Endothelial cell of umbilical vein (primary cell): ENCODE data around the gene MARK3. TPM values are rescaled to one million over a fixed set of nuclear protein-coding genes. Genes with fewer than 3 reads are reported as not detected.

Experiments
- BruUV-seq: library from RNA; stranded (reverse); fragments of 400-500 nt; replicated peaks from 2 replicates; lab custom pipeline; 2021; lab: Mats Ljungman, UMichigan
- CTCF ChIA-PET: fragments of 300-600, 350-600 bp; sonication (Branson Sonifier 250); formaldehyde crosslinking; loops from one replicate; lab custom pipeline; 2021; ENCODE audit warnings: antibody characterized with exemption, inconsistent platforms; lab: Charles Lee
- POLR2A ChIA-PET: fragments of 300-600, 350-600 bp; sonication (Branson Sonifier 250); formaldehyde crosslinking; loops from one replicate; lab custom pipeline; 2021; ENCODE audit warnings: antibody characterized with exemption, inconsistent platforms; lab: Charles Lee
- DNase-seq: peaks from one replicate; pipeline ENCODE4 v3.0.0-alpha.2; 2011; ENCODE audit warnings: low read depth, low spot score
- FAIRE-seq: peaks from 2 replicates; lab custom pipeline; 2011; peaks lifted over from hg19 to GRCh38; lab: Jason Lieb, UNC
- H2AFZ ChIP-seq: 2 replicates; pipeline ENCODE4 v1.6.0; 2012; ENCODE audit warnings: low read depth, low read length, control low read depth, inconsistent platforms
- H3K27ac ChIP-seq: 2 replicates; pipeline ENCODE4 v1.5.1; 2011; ENCODE audit warnings: low read depth, mild to moderate bottlenecking, control low read depth, low read length, moderate library complexity; ENCODE audit not compliant: insufficient read depth
- H3K27me3 ChIP-seq, 2 experiments: 2 replicates each; pipeline versions ENCODE4 v1.6.0 to v1.6.1; 2011; ENCODE audit warnings: low read length in 2 of 2, mixed read lengths in 1 of 2; ENCODE audit not compliant: control insufficient read depth in 2 of 2, insufficient read depth in 2 of 2
- H3K36me3 ChIP-seq, 2 experiments: 2 replicates in 1 of 2; 3 replicates in 1 of 2; pipeline ENCODE4 v1.5.1; 2011; ENCODE audit warnings: low read length in 2 of 2, mild to moderate bottlenecking in 1 of 2, moderate library complexity in 1 of 2; ENCODE audit not compliant: control insufficient read depth in 2 of 2, insufficient read depth in 2 of 2; ENCODE audit errors: extremely low read depth in 1 of 2
- H3K4me1 ChIP-seq: 3 replicates; pipeline ENCODE4 v1.5.1; 2011; ENCODE audit warnings: mild to moderate bottlenecking, low read length; ENCODE audit not compliant: control insufficient read depth, insufficient read depth; ENCODE audit errors: extremely low read depth
- H3K4me2 ChIP-seq: 2 replicates; pipeline ENCODE4 v1.6.1; 2011; ENCODE audit warnings: low read length, control low read depth, mixed read lengths; ENCODE audit not compliant: insufficient read depth
- H3K4me3 ChIP-seq, 3 experiments: fragments of 200-600 bp in 1 of 3; sonication (generic), shearing (Covaris generic) in 1 of 3; replicated peaks in 1 of 3; 2 replicates each; pipeline ENCODE4 v1.5.1; 2011 to 2016; ENCODE audit warnings: control low read depth in 3 of 3, low read length in 3 of 3, mild to moderate bottlenecking in 2 of 3, inconsistent platforms in 1 of 3, low read depth in 1 of 3, moderate library complexity in 1 of 3; ENCODE audit not compliant: insufficient read depth in 1 of 3
- H3K79me2 ChIP-seq: 2 replicates; pipeline ENCODE4 v1.6.0; 2012; ENCODE audit warnings: low read length, inconsistent platforms; ENCODE audit not compliant: control insufficient read depth, insufficient read depth
- H3K9ac ChIP-seq: replicated peaks from 2 replicates; pipeline ENCODE3; 2011; ENCODE audit warnings: low read length, control low read depth; ENCODE audit not compliant: insufficient read depth; ENCODE audit errors: extremely low read depth
- H3K9me1 ChIP-seq: replicated peaks from 3 replicates; pipeline ENCODE4 v1.6.0; 2011; ENCODE audit warnings: mild to moderate bottlenecking, low read length; ENCODE audit not compliant: control insufficient read depth, insufficient read depth; ENCODE audit errors: extremely low read depth
- H3K9me3 ChIP-seq: replicated peaks from 2 replicates; pipeline ENCODE4 v1.5.1; 2012; ENCODE audit warnings: low read length, inconsistent platforms; ENCODE audit not compliant: control insufficient read depth, insufficient read depth
- H4K20me1 ChIP-seq: replicated peaks from 2 replicates; pipeline ENCODE3; 2011; ENCODE audit warnings: mild to moderate bottlenecking, low read length; ENCODE audit not compliant: control insufficient read depth, insufficient read depth; ENCODE audit errors: extremely low read depth
- CTCF ChIP-seq, 2 donors: IDR thresholded peaks; 1 replicate in 1 of 2; 2 replicates in 1 of 2; pipeline ENCODE4 v1.5.1; 2011; ENCODE audit warnings: low read length in 2 of 2, mild to moderate bottlenecking in 2 of 2, moderate library complexity in 2 of 2, control low read depth in 1 of 2, inconsistent platforms in 1 of 2, low read depth in 1 of 2; ENCODE audit not compliant: insufficient read depth in 1 of 2; ENCODE audit errors: extremely low read depth in 1 of 2
- EZH2 ChIP-seq: IDR thresholded peaks from 2 replicates; pipeline ENCODE4 v1.6.1; 2012; ENCODE audit warnings: borderline replicate concordance, low read depth, mild to moderate bottlenecking, moderate library complexity, low read length, inconsistent platforms; ENCODE audit not compliant: severe bottlenecking
- FOS ChIP-seq: IDR thresholded peaks from 2 replicates; pipeline ENCODE4 v1.6.1; 2011; ENCODE audit warnings: mild to moderate bottlenecking, low read length, moderate library complexity, borderline replicate concordance; ENCODE audit not compliant: insufficient read depth
- GATA2 ChIP-seq: IDR thresholded peaks from 2 replicates; pipeline ENCODE4 v1.7.0; 2011; ENCODE audit warnings: low read depth, mild to moderate bottlenecking, moderate library complexity, mixed read lengths, low read length; ENCODE audit not compliant: insufficient read length, insufficient read depth
- JUN ChIP-seq: IDR thresholded peaks from 2 replicates; pipeline ENCODE4 v1.6.1; 2011; ENCODE audit warnings: borderline replicate concordance, low read depth; ENCODE audit not compliant: insufficient read length, insufficient read depth
- MAX ChIP-seq: IDR thresholded peaks from 2 replicates; pipeline ENCODE4 v1.6.1; 2011; ENCODE audit not compliant: insufficient read depth, insufficient read length
- MYC ChIP-seq: IDR thresholded peaks from one replicate; pipeline ENCODE4 v1.6.1; 2011; ENCODE audit warnings: mild to moderate bottlenecking, low read depth, low read length
- POLR2A ChIP-seq: IDR thresholded peaks from 2 replicates; pipeline ENCODE4 v1.6.1; 2012; ENCODE audit warnings: low read depth, mild to moderate bottlenecking, control low read depth, low read length
- POLR2AphosphoS5 ChIP-seq: IDR thresholded peaks from 2 replicates; pipeline ENCODE4 v1.6.1; 2012; ENCODE audit warnings: low read depth, mild to moderate bottlenecking, control low read depth, low read length, moderate library complexity; ENCODE audit not compliant: insufficient read depth
- dilution Hi-C: fragments of 300-500 bp; cut with MboI; formaldehyde crosslinking; loops from one replicate; pipeline ENCODE4 v1.15.0; 2019; ENCODE audit warnings: low sequenced_read_pairs; ENCODE audit not compliant: extremely low pct_ligation_motif_present
- intact Hi-C: fragments of 100-400 bp; cut with micrococcal nuclease; formaldehyde crosslinking; loops from one replicate; pipeline ENCODE4 v1.10.0; 2022
- polyA plus RNA-seq, 4 experiments: library from polyadenylated mRNA; depleted of rRNA in 3 of 4; stranded (reverse) in 3 of 4; unstranded in 1 of 4; fragments of >200 nt; gene quantifications; 2 replicates each; pipeline versions ENCODE4 v1.2.1 to v1.2.3, GENCODE V29; 2011 to 2012; ENCODE audit warnings: missing spikeins in 1 of 4
- total RNA-seq: library from RNA; stranded (reverse); gene quantifications from 2 replicates; pipeline ENCODE4 v1.2.3, GENCODE V29; 2021

MARK3 gene
- total and polyA plus RNA-seq, 2 donors (not counting 3 experiments of a cell fraction or from before 2014, with no cell fraction given): 46.6 to 96.1 TPM

GRCh38 chr14:103349982-103350381 is 35.2 kb upstream of the MARK3 start:
- no peak overlapping the region for H3K4me2 ChIP-seq
- H3K79me2 ChIP-seq: no peaks in the 10 kb centered on the region
- no peaks in the 10 kb centered on the region for H3K4me1 ChIP-seq
- ChIA-PET CTCF (interaction anchor here (8.1 kb wide), 1 partner anchor 41 kb away, joined by 74 read pairs; no protein-coding TSS in a partner anchor), POLR2A (no interaction called here)
- DNase-seq: no peak
- no peak overlapping the region for H3K27ac ChIP-seq
- no peak for TF ChIP-seq MAX
- TF ChIP-seq GATA2: no peak
- no peak for TF ChIP-seq EZH2
- TF ChIP-seq POLR2A: no peak
- TF ChIP-seq MYC: no peak
- no TSS peak for BruUV-seq
- no peak overlapping the region for H3K4me3 ChIP-seq
- H3K27me3 ChIP-seq: no peaks in the 10 kb centered on the region
- no peak for FAIRE-seq
- H3K9me3 ChIP-seq: no peaks in the 10 kb centered on the region
- dilution Hi-C loops: no loop called here
- intact Hi-C loops: loop anchor here (5.0 kb wide), 1 partner anchor 37 kb away; the partner anchor contains the start of gene MARK3
- no peaks in the 10 kb centered on the region for H3K9me1 ChIP-seq
- H4K20me1 ChIP-seq: no peaks in the 10 kb centered on the region
- no peak overlapping the region for H2AFZ ChIP-seq
- H3K36me3 ChIP-seq: no peaks in the 10 kb centered on the region
- H3K9ac ChIP-seq: no peak overlapping the region

DNA sequence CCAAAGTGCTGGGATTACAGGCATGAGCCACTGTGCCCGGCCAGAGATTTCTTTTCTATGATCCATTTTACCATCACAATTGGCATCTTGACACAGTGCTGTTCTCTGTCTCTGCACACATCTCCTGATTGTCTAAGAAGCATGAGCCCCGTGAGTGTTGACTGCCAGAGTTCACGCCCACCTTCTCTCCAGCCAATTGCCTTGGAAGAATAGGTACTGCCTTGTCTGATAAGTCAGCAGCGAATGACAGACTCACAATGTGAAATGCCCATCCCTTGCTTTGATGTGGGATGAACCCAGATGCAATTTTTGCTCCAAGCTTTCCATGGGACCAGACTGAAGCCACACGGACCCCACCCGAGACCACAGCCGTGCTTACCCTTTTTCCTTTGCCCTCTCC is 31.9 kb upstream of the MARK3 start:
- H3K9ac ChIP-seq: no peak overlapping the region
- dilution Hi-C loops (no loop called here), intact Hi-C loops (no loop called here)
- H3K4me1 ChIP-seq: no peaks in the 10 kb centered on the region
- ChIA-PET POLR2A (no interaction called here), CTCF (interaction anchor here (0.7 kb wide), 1 partner anchor 38 kb away, joined by 3 read pairs; no protein-coding TSS in a partner anchor)
- H3K79me2 ChIP-seq: no peaks in the 10 kb centered on the region
- H4K20me1 ChIP-seq: no peaks in the 10 kb centered on the region
- H3K4me3 ChIP-seq: no peak overlapping the region
- no peaks in the 10 kb centered on the region for H3K9me3 ChIP-seq
- no peak overlapping the region for H2AFZ ChIP-seq
- TF ChIP-seq MAX: no peak
- no peak for TF ChIP-seq FOS
- TF ChIP-seq MYC: no peak
- no peak for TF ChIP-seq POLR2A
- TF ChIP-seq POLR2AphosphoS5: no peak
- TF ChIP-seq JUN: no peak
- no peak for TF ChIP-seq CTCF (IDR thresholded peaks at IDR 0.05; ENCODE audit: extremely low read depth in 1 of 2, insufficient read depth in 1 of 2, low read depth in 1 of 2, low read length in 2 of 2)
- no peak for TF ChIP-seq GATA2
- TF ChIP-seq EZH2: no peak
- DNase-seq: no peak
- FAIRE-seq: no peak
- no peaks in the 10 kb centered on the region for H3K27me3 ChIP-seq
- no peaks in the 10 kb centered on the region for H3K9me1 ChIP-seq
- no peaks in the 10 kb centered on the region for H3K36me3 ChIP-seq
- BruUV-seq: no TSS peak
- H3K27ac ChIP-seq: no peak overlapping the region
- H3K4me2 ChIP-seq: no peak overlapping the region
